Left renal pelvis (tissue), 4 donors: Measurements from ENCODE around the gene ESYT3. TPM values are rescaled to one million over a fixed set of nuclear protein-coding genes. Genes with fewer than 3 reads are reported as not detected.
"Not testable (repeated sequence)": the region's sequence is repeated elsewhere in the genome, so short reads cannot be mapped to it uniquely, and the experiment has no call there.

ENCODE experiments used
- DNase-seq, 4 donors: peaks; one replicate each; pipeline ENCODE4 v3.0.0-alpha.2; 2013; ENCODE audit warnings: low read depth in 4 of 4, low spot score in 3 of 4
- polyA plus RNA-seq, 4 donors: library from polyadenylated mRNA; unstranded; fragments of 120-200 nt; gene quantifications; one replicate each; pipeline ENCODE4 v1.2.1, GENCODE V29; 2013; ENCODE audit not compliant: insufficient read length in 4 of 4

ESYT3 gene
- polyA plus RNA-seq, 4 donors = 0.50 to 1.9 (median 1.7) TPM

DNA sequence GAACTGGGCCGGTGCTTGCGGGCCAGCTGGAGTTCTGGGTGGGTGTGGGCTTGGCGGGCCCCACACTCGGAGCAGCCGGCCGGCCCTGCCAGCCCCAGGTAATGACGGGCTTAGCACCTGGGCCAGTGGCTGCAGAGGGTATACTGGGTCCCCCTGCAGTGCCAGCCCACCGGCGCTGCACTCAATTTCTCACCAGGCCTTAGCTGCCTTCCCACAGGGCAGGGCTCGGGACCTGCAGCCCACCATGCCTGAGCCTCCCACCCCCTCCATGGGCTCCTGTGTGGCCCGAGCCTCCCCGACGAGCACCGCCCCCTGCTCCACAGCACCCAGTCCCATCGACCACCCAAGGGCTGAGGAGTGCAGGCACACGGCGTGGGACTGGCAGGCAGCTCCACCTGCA, 50.3 kb downstream of the ESYT3 start:
- DNase-seq = not testable (repeated sequence)

GRCh38 chr3:138486580-138486979, 52.2 kb downstream of the ESYT3 start:
- not testable (repeated sequence) for DNase-seq

DNA sequence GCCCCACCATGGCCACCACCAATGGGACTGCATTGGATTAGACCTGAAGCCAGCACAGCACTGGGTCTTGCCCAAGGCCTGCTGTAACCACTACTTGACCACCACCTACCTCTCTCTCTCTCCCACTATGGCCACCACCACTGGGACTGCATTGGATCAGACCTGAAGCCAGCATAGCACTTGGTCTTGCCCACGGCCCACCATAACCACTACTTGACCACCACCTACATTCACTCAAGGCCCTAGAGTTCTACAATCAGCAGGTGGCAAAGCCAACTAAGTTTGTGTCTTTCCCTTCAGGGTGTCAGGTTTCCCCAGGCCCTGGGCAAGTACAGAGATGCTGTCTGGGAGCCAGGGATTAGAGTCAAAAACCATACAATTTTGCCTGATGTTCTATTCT, 57.6 kb downstream of the ESYT3 start:
- DNase-seq = no peak

- DNase-seq = no peak
Observed at GRCh38 chr3:138492980-138493675, 58.7 kb downstream of the ESYT3 start.

GRCh38 chr3:138493804-138494606, 59.6 kb downstream of the ESYT3 start:
- no peak for DNase-seq

DNA sequence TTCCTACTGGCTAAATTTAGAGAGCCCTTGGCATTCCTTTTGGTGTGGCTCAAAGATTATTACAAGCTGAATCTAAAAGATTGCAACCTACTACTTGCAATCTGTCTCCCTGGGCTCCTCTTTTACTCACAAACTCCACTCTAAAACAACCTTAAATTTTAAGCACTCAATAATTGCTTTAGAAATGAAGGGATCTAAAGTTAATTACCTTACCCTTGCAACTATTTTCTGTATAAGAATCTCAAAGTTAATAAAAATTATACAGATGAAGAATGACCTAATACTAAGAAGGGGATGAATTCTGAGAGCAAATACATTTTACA, 60.2 kb downstream of the ESYT3 start:
- no peak for DNase-seq

DNA sequence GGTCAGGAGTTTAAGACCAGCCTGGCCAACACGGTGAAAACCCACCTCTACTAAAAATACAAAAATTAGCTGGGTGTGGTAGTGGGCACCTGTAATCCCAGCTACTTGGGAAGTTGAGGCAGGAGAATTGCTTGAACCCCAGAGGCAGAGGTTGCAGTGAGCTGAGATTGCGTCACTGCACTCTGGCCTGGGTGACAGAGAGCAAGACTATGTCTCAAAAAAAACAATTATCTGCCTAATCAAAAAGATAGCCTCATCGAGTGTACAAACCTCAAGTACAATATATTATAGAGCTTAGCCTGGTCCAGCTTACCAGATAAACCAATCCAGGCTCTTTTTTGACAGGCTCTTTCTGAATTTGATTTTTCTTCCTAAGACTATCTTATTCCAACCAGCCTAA, 61.2 kb downstream of the ESYT3 start:
- not testable (repeated sequence) for DNase-seq

- no peak for DNase-seq
Observed at GRCh38 chr3:138496436-138496835, 62.0 kb downstream of the ESYT3 start.

GRCh38 chr3:138497021-138497420, 62.6 kb downstream of the ESYT3 start:
- no peak for DNase-seq

DNA sequence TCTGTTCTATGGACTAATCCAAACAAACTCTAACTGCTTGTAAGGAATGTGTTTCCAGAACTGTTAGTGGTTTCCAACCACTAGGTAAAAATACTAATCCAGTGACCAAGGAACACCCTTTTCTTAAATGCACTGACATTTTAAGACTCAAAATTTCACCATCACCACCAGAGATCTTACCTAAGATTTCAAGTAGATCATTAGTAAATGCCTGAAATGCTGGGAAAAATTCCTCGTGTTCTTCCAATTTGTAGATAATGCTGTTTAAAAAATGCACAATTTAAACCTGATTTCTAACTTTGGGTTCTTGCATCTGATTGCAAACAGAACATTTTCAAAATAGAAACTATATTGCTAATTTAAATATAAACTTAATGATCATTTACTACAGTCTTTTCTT, 63.4 kb downstream of the ESYT3 start:
- DNase-seq = no peak

- no peak for DNase-seq
Observed at GRCh38 chr3:138498991-138499390, 64.6 kb downstream of the ESYT3 start.

DNA sequence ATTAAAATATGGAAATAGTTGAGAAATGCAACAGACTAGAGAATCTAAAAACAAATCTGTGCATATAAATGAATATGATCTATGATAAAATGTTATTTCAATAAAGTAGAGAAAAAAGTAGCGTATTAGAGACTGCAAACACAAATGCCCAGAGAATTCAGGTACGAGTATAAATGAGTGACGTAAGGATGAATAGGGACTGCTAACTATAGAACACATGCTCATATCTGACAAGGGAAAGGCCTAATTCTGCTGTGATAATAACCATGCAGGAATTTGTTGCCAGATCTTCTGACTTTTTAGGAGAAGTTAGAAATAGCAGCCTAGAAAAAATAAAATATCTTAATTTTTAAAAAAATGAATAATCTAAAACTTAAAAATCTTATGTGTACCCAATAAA, 73.1 kb downstream of the ESYT3 start:
- no peak for DNase-seq

DNA sequence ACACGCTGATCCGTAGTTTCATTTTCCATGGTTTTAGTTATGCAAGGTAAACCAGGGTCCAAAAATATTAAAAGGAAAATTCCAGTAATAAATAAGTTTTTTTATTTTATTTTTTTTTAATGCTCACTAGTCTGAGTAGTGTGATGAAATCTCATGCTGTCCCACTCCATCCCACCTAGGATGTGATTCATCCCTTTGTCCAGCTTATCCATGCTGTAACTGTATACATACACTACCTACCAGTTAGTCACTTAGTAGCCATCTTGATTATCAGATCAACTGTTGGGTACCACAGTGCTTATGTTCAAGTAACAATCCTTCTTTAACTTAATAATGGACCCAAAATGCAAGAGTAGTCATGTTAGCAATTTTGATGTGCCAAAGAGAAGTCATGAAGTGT, 75.2 kb downstream of the ESYT3 start:
- DNase-seq = no peak

GRCh38 chr3:138511945-138512344, 77.5 kb downstream of the ESYT3 start:
- no peak for DNase-seq

- no peak for DNase-seq
Observed at GRCh38 chr3:138513090-138513843, 78.9 kb downstream of the ESYT3 start.

DNA sequence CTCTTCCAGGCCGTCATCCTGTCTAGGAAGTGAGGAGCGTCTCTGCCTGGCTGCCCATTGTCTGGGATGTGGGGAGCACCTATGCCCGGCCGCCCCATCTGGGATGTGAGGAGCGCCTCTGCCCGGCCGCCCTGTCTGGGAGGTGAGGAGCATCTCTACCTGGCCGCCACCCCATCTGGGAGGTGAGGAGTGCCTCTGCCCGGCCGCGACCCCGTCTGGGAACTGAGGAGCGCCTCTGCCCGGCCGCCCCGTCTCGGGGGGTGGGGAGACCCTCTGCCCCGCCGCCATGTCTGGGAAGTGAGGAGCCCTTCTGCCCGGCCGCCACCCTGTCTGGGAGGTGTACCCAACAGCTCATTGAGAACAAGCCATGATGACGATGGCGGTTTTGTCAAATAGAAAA, 87.0 kb downstream of the ESYT3 start:
- not testable (repeated sequence) for DNase-seq

Other genes with a start within 250 kb of the ESYT3 start
- 10 to 100 TPM; 40.7 to 61.0 (median 47.7) TPM for gene ARMC8, start 247.3 kb upstream of the ESYT3 start, polyA plus RNA-seq
- 1 to 10 TPM in 3 of 4 donors, under 1 TPM in 1; 0.72 to 4.0 (median 2.3) TPM for gene NME9, start 104.8 kb upstream of the ESYT3 start, polyA plus RNA-seq
- 10 to 100 TPM; 30.0 to 34.8 (median 31.7) TPM for gene MRAS, start 86.0 kb upstream of the ESYT3 start, polyA plus RNA-seq
- gene CEP70, start 159.6 kb downstream of the ESYT3 start, polyA plus RNA-seq = 10 to 100 TPM; 33.9 to 44.8 (median 42.1) TPM
- 10 to 100 TPM; 27.1 to 38.8 (median 29.1) TPM for gene FAIM, start 174.2 kb downstream of the ESYT3 start, polyA plus RNA-seq